ENCODE results near the gene FRMD5. TPM values are rescaled to one million over a fixed set of nuclear protein-coding genes. Genes with fewer than 3 reads are reported as not detected.

Gene FRMD5
- total RNA-seq, 1 experiment from 2014 or later = 3.9 TPM

GRCh38 chr15:43828061-43828657 is 366.9 kb downstream of the FRMD5 start:
- Histone ChIP-seq H2BK20ac (ENCODE audit: low read depth, low read length, poor library complexity, severe bottlenecking) (no peak overlapping the region), H3K23ac (ENCODE audit: insufficient read length, low read depth, low read length) (no peak overlapping the region), H3K14ac (ENCODE audit: insufficient read depth, low read length) (no peak overlapping the region), H2BK12ac (ENCODE audit: insufficient read length, low read depth, low read length) (no peak overlapping the region), H3K4me2 (ENCODE audit: insufficient read depth, insufficient read length, low read length) (peak overlapping the region; percentile 69), H3K9me3 (ENCODE audit: control insufficient read depth, low read depth, low read length) (no peaks in the 10 kb centered on the region), H3K79me1 (ENCODE audit: insufficient read depth, low read depth, low read length, poor library complexity, severe bottlenecking) (peaks cover 5% of the 10 kb centered on the region), H3K23me2 (ENCODE audit: insufficient read length, low read depth, low read length, poor library complexity, severe bottlenecking) (peaks cover 8% of the 10 kb centered on the region), H4K5ac (ENCODE audit: insufficient read length, low read depth, low read length) (no peak overlapping the region), H4K20me1 (ENCODE audit: control insufficient read depth, insufficient read depth, insufficient read length) (no peaks in the 10 kb centered on the region), H2AK5ac (ENCODE audit: insufficient read length, low read length) (no peak overlapping the region), H3K4ac (ENCODE audit: low read depth, low read length) (no peak overlapping the region), H2AFZ (ENCODE audit: low read length) (no peak overlapping the region), H3K27me3 (ENCODE audit: insufficient read depth, low read length) (no peaks in the 10 kb centered on the region), H3K18ac (ENCODE audit: insufficient read length, low read depth, low read length) (no peak overlapping the region), H3K9ac (ENCODE audit: extremely low read depth, insufficient read length, low read length) (peak overlapping the region; percentile 46), H2BK15ac (ENCODE audit: low read depth, low read length) (no peak overlapping the region), H3T11ph (ENCODE audit: low read length) (no peak overlapping the region), H4K8ac (replicated peaks; ENCODE audit: insufficient read length, low read depth, low read length) (no peak overlapping the region), H3K79me2 (ENCODE audit: insufficient read depth, low read length) (peaks cover 4% of the 10 kb centered on the region; the same call in 1 of the 2 replicates), H3K4me1 (ENCODE audit: insufficient read depth, low read length) (no peaks in the 10 kb centered on the region; the same call in 1 of the 2 replicates), H3K56ac (ENCODE audit: insufficient read length, low read depth, low read length) (no peak overlapping the region), H2BK5ac (ENCODE audit: insufficient read length, low read length) (no peak overlapping the region), H4K91ac (ENCODE audit: insufficient read length, low read depth, low read length) (no peak overlapping the region), H2BK120ac (ENCODE audit: low read depth, low read length, poor library complexity, severe bottlenecking) (no peak overlapping the region), H3K27ac (ENCODE audit: insufficient read length, low read depth, low read length) (no peak overlapping the region)
- WGBS (ENCODE audit: extremely low coverage, insufficient read length, low lambda C conversion rate) = no CpG with 5 or more reads among the region's 6 CpGs
- H3K9me3 Mint-ChIP-seq = peaks cover 11 to 21% of the 10 kb centered on the region in 2 experiments
- no peak for TF ChIP-seq CTCF (conservative IDR thresholded peaks at IDR 0.05)
- no peak for DNase-seq
- peaks cover 10 to 16% of the 10 kb centered on the region in 2 experiments for H3K4me1 Mint-ChIP-seq
- H3K27me3 Mint-ChIP-seq (ENCODE audit: low read depth) = peaks cover 12% of the 10 kb centered on the region
- H3K36me3 Mint-ChIP-seq (ENCODE audit: insufficient read depth in 1 of 3, low read depth in 3 of 3) = peaks cover 14 to 30% (median 28%) of the 10 kb centered on the region in 3 experiments
- H3K27ac Mint-ChIP-seq = no peak overlapping the region
- H3K4me3 Mint-ChIP-seq = peak overlapping the region; percentile 88
